HG03521 (cell line): ENCODE results near the gene PGP.

ENCODE experiments used
- ATAC-seq: cut with Tn5 transposase; IDR thresholded peaks from one replicate; pipeline ENCODE4 v1.9.1; 2021; ENCODE audit warnings: mild to moderate bottlenecking, moderate library complexity; ENCODE audit not compliant: unreplicated experiment

Gene PGP

GRCh38 chr16:2237493-2238149 lies 23.0 kb upstream of the PGP start:
- ATAC-seq, result no peak

GRCh38 chr16:2237102-2237482 lies 22.5 kb upstream of the PGP start:
- ATAC-seq, result no peak

GRCh38 chr16:2236337-2237101 lies 21.9 kb upstream of the PGP start, which contains the start of gene DNASE1L2:
TSS of gene DNASE1L2 (plus strand) at chr16:2236444. CDS start at chr16:2236817, 373 bp downstream.
- ATAC-seq, result no peak

GRCh38 chr16:2235695-2236336 lies 21.2 kb upstream of the PGP start:
- ATAC-seq, result no peak

- ATAC-seq, result no peak
Measured at GRCh38 chr16:2235234-2235651, 20.6 kb upstream of the PGP start.

- no peak for ATAC-seq
Measured at GRCh38 chr16:2234813-2235170, 20.2 kb upstream of the PGP start.

GRCh38 chr16:2233872-2234812 lies 19.5 kb upstream of the PGP start:
- ATAC-seq, result no peak

GRCh38 chr16:2233046-2233775 lies 18.6 kb upstream of the PGP start:
- no peak for ATAC-seq

- no peak for ATAC-seq
Measured at GRCh38 chr16:2232094-2232990, 17.7 kb upstream of the PGP start.

GRCh38 chr16:2231016-2231931 lies 16.6 kb upstream of the PGP start:
- ATAC-seq, result no peak

- no peak for ATAC-seq
Measured at GRCh38 chr16:2230376-2230775, 15.7 kb upstream of the PGP start.

GRCh38 chr16:2229632-2230250 lies 15.1 kb upstream of the PGP start:
- ATAC-seq, result no peak

GRCh38 chr16:2229091-2229490 lies 14.5 kb upstream of the PGP start:
- ATAC-seq, result no peak

- ATAC-seq, result no peak
Measured at GRCh38 chr16:2228161-2228824, 13.7 kb upstream of the PGP start.

GRCh38 chr16:2226918-2227317 lies 12.3 kb upstream of the PGP start:
- no peak for ATAC-seq

- no peak for ATAC-seq
Measured at GRCh38 chr16:2226245-2226793, 11.7 kb upstream of the PGP start.

- peak; percentile 10 for ATAC-seq
Measured at GRCh38 chr16:2223942-2224486, 9.4 kb upstream of the PGP start.
